EH (cell line): ENCODE results near the gene C1R.
"Not testable (repeated sequence)": the region's sequence is repeated elsewhere in the genome, so short reads cannot be mapped to it uniquely, and the experiment has no call there.

Experiments used
- DNase-seq: peaks from one replicate; pipeline ENCODE4 v3.0.0-alpha.2; 2015; ENCODE audit warnings: low read depth

C1R gene

DNA sequence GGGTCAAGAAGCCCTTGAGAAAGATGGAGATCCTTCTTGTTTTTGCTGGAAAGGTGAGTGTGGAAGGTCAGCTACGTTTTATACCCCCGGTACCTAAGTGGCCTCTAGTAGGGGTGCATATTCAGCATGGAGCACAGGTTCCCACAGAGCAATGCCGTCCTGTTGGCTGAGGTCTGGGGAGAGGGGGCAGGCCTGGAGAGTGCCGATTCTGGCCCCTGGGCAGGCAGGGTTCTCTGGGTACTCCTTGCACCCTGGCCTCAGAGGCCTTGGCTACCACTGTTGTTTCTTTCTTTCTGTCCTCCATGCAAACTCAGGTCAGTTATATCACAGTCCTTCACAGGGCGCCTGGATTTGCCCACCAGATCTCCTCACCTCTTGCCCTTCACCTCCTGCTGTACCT lies 27.9 kb upstream of the C1R start:
- DNase-seq = no peak

DNA sequence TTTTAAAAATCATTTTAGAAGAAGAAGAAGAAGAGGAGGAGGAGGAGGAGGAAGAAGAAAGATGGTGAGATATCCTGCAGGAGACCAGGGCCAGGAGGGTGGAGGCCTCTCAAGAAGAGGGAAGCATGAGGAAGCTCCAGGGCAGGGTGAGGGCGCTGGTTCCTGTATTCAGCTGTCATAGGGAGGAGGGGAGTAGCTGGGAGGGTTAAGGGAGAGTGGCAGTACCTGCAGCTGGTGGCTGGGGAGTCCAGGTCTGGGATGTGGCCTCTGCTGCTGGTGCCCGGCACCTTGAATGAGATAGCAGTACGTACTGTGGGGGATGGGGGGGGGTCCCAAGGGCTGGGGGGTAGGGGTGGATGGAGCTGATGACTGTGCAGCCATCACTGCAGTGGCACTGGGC lies 26.6 kb upstream of the C1R start:
- no peak for DNase-seq

DNA sequence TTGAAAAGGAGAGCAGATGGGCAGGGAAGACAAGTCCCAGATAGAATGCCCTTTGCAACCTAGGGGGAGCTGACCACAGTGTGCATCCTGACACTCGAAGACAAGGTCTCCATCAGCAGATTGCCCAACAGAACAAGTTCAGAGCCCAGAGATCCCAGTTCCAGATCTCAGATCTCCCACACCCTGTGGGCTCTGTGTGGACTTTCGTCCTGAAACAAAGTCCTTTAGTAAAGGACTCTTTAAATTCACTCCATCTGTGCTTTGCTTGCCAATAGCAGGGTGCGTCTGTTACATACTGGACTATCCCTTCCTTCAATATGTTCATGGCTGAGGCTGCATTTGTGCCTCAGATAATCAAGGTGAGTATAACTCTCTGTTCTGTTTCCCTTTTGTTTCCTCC lies 25.4 kb upstream of the C1R start:
- DNase-seq = no peak

DNA sequence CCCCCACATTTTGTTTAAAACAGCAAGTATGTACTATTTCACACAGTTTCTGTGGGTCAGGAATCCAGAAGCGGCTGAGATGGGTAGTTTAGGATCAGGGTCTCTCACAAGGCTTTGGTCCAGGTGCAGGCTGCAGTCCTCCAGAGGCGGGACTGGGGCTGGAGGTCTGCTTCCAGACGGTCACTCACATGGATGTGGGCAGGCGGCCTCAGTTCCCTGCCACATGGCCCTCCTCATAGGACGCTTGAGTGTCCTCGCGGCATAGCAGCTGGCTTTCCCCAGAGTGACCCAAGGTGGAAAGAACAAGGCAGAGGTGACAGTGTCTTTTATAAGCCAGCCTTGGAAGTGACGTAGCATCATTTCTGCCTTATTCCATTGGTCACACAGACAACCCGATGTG lies 24.7 kb upstream of the C1R start:
- DNase-seq = no peak

DNA sequence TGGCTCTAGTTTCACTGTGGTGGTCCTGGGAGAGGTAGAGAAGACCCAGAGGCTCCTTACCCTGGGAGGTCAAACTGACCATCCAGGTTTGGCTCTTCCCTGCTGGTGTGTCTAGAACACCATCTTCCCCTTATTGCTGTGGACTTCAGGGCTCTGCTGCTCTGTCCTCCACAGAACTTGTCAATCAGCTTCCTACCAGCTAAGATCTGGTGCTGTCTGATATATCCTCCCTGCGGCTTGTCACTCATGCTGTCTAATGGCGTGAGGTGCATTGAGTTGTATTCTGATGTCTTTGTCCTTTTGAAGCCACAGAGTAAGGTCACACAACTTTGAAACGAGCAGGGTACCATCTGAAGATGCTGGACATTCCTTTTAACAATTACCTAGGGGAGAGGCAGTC lies 24.0 kb upstream of the C1R start:
- DNase-seq = no peak

DNA sequence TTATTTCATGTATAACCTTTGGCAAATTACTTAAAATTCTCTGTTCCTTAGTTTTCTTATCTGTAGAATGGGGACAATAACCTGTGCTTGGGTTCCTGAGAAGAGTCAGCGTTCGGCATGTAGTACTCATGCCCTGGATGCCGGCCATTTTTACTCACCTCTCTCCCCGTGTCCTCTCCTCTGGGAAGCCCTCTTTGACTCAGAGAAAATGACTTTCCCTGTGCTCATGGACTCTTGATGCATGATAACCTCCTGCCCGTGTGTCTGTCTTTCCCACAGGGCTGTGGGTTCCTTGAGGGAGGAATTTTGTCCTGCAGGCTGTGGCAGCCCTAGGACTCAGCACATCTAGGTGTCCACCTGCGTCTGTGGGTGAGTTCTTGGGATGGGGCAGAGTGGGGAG lies 22.6 kb upstream of the C1R start:
- no peak for DNase-seq

DNA sequence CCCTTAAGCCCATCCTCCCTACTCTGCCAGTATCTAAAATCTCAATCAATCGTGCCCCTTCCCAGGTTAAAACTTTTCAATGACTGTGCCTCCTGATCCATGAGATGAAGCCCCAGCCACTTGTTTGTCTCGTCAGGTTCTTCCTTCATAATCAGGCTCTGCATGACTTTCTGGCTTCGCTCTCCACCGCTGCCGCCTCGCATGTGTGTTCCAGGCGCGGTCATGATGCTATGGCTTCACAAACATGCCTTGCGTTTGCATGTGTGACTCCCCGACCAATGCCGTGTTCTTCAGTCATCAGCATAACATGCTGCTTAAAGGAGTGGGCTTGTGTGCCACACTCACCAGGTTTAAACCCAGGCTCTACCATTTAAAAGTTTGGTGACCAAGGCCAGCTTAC lies 21.8 kb upstream of the C1R start:
- DNase-seq = no peak

DNA sequence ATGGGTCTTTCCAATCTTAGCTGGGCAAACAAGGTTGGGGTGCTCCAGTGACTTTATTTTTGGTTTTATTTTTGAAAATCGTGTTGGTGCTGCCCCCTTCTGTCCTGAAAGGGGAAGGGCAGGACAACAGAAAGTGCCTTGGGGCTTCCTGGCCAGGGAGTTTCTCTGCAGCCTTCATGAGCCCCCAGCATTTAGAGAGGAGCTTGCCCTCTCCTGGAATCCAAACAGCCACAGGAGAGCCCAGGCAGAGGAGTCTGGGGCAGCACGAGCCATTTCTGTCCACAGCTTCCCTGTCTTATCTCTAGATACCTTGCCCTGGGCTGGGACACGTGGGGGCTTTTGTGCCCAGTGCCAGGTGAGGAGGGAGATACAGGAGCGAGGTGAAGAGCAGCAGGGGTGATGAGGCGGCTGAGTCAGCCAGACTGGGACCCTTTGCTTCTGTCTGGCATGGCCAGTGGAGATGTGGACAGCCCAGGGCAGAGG lies 21.2 kb upstream of the C1R start:
- DNase-seq = peak; percentile 58

DNA sequence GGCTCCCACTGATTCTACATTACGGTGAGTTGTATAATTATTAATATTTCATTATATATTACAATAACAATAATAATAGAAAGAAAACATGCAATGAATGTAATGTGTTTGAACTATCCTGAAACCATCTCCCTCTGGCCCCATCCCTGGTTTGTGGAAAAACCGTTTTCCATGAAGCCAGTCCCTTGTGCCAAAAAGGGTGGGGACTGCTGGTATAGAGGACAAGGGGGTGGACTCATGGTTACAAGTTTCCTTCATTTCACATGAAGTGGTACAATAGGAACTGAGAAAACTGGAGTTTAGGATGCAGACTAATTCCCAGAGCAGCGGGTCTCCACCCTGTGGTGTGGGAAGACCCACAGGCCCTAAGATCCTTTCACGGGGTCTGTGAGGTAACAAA lies 19.8 kb upstream of the C1R start:
- DNase-seq = no peak

DNA sequence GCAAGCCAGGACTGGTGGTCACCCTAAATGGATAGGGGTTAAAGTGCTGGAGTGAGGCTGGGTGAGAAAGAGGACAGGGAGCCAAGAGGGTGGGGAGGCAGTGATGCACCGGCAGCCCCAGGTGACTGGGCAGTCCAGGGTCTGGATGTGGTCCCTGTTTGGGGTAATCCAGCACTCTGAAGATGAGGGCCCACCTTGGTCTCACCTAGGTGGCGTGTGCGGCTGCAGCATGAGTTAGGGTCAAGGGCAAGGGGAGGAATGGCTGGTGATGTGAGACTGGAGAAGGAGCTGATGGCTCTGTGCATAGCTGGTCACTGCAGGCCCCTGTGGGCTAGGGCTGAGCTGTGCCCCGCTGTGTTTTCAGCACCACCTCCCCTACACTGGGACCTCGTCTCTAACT lies 18.4 kb upstream of the C1R start:
- no peak for DNase-seq

DNA sequence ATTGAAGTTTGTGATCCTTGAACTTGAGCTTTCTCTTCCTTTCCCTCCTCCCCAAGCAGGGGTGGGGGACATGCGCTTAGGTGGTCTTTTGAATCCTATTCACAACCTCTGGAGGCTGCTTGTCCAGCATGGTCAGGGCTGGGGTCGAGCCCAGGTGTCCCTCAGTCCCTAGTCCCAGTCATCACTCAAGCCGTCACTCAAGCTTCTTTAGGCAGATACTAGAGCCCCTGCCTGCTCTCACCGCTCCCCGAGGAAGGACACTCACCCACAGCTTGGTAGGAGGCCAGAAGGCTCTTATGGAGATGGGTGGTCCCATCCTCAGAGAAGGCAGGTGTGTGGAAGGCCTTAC lies 17.3 kb upstream of the C1R start:
- no peak for DNase-seq

DNA sequence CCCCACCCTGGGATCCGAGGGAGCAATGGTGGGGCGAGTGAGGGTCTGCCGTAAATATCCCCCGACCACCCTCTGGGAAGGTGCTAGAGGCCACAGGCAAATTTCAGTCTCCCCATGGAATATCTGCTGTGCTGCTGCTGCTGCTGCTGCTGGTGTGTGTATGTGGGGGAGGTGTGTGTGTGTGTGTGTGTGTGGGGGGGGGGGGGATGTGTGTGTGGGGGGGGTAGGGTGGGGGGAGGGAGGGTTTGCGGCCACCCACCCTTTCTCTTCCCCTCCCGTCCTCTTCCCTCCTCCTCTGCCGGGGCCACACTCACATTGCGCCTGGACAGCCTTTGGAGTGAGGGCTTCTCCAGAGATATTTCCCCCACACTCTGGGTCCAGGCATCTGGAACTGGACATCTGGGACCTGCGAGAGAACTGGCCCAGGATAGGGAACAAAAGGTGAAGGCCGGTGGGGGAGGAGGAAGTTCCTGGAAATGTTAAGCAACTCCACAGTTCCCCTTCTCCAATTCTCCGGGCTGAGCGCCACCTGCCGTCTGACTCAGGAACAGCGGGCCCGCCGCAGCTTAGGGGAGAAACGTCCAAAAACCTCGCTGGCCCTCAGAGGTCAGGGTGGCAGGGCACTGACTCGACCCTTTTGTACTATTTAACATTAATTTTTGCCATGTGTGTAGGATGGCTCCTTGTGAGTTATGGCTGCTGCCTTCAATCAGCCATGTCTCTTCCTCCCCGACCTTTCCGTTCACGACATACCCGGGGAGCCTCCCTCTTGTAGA lies 16.7 kb upstream of the C1R start, which contains the start of gene C1RL:
Gene C1RL, minus strand, starts transcription at position 419 of the 776 bp plus-strand sequence. Its CDS starts 34 bp downstream, at position 385.
- peak; percentile 86 for DNase-seq

DNA sequence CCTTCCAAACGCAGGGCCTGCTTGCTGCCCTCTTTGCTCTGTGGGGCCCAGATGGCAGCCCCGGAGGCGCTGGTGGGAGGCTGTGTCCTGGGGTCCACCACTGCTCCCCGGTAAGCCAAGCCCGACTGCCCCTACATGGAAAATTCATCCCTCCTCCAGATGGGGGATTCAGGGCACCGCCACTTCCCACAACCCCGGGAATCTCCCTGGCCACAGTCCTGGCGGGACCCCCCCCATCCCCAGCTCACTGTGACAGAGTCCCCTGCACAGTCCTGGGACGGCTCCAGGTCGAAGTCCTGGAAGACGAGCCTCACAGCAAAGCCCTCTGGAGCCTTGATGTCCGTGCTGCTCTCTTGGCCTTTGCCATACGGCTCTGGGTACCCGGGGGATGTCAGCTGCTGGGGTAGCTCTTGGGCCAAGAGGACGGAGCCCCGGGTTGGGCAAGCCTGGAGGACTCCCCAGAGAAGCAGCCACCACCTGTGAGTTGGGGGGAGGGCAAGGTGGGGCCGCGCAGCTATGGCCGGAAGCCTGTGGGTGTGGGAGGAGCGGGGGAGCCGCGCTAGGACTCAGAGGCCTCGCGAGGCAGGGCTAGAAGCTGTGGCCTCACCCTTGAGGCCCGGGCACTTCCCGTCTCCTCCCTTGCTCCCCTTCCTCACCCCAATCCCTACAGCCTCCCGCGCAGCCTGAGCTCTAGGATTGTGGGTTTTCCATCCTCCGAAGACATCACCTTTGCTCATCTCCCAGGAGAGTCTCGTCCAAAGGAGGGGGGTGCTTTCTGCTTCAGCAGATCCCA lies 16.0 kb upstream of the C1R start:
- DNase-seq = peak; percentile 84

DNA sequence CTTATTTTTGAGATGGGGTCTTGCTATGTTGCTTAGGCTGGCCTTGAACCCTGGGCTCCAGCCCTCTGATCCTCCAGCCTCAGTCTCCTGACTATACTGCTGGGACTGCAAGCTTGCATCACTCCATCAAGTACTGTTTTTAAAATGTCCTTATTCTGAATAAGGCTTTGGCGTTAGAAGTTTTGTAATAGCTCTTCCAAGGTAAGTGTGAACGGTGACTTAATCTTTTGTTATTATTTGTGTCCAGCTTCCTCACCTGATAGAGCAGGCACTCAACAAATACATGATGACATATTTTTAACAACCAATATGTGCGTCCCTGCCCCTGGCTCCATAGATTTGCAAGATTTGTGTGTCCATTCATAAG lies 15.4 kb upstream of the C1R start:
- DNase-seq = no peak

DNA sequence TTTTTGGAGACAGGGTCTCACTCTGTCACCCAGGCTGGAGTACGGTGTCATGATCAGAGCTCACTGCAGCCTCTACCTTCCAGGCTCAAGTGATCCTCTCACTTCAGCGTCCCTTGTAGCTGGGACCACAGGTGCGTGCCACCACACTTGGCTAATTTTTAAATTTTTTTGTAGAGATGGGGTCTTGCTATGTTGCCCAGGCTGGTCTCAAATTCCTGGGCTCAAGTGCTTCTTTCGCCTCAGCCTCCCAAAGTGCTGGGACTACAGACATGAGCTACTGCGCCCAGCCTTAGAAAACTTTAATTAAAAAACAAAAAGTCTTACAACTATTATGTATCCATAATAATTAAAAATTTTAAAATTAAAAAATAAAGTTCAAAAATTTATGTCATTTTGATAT lies 14.9 kb upstream of the C1R start:
- DNase-seq = not testable (repeated sequence)

DNA sequence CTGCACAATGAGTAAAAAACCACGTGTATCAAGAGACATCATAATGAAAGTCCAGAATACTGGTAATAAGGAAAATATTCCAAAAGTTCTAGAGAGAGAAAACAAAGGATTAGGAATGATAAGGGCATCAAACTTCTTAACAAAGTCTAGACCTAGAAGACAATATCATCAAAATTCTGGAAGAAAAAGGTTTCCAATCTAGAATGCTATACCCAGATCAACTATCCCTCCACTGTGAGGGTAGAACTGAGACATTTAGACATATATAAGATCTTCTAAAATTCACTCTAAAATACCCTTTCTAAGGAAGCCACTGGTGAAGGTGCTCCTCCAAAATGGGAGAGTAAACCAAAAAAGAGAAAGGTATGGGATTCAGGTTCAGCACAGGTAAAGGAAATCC lies 13.8 kb upstream of the C1R start:
- no peak for DNase-seq

DNA sequence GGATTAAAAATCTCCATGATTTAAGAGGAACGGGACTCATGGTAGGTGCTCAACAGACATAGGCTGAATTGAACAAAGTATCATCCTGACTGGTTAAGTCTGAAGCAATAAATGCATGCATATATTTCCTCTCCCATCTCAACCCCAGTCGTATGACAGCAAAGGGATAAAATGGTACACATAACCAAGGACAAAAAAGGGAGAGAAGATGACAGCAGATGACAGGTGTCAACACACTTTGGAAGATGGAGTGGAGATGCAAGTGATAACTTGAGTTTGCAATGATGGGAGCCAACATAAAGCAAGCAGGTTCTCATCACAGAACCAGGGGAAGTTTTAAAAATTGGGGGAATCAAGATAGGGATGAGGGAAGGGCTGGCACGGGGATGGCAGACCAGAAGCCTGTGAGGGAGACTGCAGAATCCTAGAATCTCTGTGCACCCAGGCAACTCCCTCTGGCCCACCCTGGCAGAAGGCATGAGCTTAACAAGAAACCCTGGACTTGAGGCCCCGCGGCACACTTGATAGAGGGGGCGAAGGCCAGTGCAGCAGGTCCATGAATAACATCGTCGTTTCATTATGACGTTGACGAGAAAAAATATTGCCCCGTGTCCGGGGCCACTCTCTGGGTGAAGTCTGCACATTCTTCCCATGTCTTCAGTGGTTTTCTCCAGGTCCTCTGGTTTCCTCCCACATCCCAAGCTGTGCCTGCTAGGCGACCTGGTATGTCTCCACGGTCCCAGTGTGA lies 11.8 kb upstream of the C1R start:
- DNase-seq = no peak

DNA sequence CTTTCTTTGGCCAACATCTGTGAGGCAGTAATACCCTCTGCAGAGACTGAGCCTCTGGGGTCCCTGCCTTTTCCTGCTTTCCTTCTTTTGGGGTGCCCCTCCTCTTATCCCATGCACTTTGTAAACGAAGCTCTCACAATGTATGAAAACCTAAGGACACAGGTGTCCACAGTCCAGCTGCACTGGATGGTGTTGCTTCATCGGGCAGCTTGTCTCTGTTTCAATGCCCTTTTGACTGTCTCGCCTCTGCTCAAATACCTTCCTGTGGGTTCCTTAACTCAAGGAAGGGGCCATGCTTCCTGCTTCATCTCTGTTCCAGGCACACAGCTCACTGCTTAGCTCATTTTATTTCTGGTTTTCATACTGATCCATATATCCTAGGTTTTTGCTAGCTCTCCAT lies 10.3 kb upstream of the C1R start:
- DNase-seq = no peak

DNA sequence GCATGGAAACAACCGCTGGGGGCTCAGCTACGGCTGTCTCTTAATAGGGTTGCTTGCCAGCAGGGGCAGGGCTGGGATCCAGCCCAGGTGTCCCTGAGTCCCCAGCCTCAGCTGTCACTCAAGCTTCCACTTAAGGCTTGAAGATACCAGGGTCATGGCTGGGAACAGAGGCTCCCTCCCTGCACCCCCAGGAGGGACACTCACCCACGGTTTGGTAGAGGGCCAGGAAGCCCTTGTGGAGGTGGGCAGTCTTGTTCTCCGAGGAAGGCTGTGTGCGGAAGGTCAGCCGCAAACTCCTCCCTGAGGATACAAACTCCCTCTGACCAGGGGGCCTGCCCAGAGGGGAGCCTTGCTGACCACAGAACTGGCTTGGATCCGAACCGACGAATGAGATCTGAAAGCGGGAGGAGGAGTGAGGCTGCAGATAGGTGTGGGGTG lies 9.5 kb upstream of the C1R start:
- DNase-seq = no peak

DNA sequence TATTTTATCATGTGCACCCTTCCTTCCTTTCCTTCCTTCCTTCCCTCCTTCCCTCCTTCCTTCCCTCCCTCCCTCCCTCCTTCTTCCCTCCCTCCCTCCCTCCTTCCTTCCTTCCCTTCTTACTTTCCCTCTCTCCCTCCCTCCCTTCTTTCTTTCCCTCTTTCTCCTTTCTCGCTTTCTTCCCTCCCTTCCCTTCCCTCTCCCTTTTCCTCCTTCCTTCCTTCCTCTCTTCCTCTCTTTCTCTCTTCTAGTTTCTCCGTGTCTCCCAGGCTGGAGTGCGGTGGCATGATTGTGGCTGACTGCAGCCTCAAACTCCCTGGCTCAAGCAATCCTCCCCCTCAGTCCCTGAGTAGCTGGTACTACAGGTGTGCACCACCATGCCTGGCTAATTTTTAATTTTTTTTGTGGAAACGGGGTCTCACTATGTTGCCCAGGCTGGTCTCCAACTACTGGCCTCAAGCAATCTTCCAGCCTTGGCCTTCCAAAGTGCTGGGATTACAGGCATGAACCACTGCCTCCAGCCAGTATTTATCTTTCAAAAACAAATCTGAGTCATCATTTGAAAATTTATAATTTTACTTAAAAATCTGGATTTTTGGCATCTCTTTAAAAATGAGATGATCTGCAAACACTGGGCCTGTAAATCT lies 8.9 kb upstream of the C1R start:
- DNase-seq = peak; percentile 13

DNA sequence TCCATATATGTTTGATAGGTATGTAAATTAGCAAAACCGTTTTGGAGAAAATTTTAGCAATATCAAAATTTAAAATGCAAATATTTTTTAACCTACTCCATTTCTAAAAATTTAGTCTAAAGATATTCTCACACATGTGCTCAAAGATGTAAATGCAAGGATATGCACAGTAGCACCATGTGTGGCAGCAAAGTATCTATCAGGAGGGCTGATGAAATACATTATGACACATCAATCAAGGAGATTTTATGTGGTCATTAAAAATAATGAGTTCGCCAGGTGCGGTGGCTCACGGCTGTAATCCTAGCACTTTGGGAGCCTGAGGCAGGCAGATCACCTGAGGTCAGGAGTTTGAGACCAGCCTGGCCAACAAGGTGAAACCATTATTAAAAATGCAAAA lies 8.0 kb upstream of the C1R start:
- DNase-seq = no peak

DNA sequence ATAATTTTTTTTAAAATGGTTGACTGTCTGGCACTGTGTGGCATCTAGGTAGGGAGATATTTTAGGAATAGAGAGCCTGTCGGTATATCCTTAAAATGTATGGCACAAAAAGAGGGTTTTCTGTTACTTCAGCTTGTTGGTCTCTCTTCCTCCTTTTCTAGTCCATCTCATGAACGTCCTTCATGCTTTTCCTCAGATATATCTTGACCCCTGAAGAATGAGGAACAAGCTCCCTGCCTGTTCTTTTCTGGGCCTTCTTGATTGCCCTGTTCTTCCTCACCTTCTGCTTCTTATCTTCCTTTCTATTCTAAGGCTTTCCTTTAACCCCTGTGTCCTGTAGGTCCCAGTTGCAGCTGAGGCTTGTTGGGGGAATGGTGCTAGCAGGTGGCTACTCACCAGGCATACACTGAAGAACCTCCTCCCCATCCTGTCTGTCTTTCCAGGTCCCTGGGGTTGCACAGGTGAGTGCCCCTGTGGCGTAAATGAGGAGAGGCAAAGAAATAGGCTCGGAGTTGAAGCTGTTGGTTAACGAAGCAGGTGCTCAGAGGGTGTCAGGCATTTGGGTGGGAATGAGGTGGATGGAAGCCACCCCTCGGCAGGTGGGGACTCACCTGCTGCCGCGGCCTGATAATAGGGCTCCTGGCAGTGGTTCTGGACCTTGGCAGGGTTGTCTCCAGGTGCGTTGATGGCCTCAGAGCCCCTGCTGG lies 7.2 kb upstream of the C1R start:
- DNase-seq = no peak
